ENCODE data around the gene SMTNL1. TPM values are rescaled to one million over a fixed set of nuclear protein-coding genes. Genes with fewer than 3 reads are reported as not detected.

Gene SMTNL1
- total RNA-seq, 4 donors from 2014 or later: not detected

DNA sequence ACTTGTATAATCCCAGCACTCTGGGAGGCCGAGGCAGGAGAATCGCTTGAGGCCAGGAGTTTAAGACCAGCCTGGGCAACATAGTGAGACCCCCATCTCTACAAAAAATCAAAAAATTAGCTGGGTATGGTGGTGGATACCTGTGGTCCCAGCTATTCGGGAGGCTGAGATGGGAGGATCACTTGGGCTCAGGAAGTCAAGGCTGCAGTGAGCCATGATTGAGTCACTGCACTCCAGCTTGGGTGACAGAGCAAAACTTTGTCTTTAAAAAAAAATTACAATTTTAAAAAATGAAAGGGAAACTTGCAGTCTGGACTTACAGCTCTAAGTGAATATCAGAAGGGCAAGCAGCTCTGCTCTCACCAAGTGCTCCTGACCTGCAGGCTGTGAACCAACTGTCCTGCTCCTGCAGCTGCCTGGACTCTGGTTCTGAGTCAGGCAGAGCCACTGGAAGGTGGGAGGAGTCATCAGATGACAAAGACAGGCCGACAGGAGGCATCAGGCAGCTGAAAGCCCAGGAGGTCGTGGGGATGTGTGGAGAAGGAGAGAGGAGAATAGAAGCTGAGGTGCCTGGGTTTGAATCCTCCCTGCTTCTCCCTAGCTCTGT, 9.6 kb downstream of the SMTNL1 start:
- TF ChIP-seq, protein P1, sequence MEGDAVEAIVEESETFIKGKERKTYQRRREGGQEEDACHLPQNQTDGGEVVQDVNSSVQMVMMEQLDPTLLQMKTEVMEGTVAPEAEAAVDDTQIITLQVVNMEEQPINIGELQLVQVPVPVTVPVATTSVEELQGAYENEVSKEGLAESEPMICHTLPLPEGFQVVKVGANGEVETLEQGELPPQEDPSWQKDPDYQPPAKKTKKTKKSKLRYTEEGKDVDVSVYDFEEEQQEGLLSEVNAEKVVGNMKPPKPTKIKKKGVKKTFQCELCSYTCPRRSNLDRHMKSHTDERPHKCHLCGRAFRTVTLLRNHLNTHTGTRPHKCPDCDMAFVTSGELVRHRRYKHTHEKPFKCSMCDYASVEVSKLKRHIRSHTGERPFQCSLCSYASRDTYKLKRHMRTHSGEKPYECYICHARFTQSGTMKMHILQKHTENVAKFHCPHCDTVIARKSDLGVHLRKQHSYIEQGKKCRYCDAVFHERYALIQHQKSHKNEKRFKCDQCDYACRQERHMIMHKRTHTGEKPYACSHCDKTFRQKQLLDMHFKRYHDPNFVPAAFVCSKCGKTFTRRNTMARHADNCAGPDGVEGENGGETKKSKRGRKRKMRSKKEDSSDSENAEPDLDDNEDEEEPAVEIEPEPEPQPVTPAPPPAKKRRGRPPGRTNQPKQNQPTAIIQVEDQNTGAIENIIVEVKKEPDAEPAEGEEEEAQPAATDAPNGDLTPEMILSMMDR (IDR thresholded peaks at IDR 0.05): no peak
- no peak for TF ChIP-seq POLR2A (IDR thresholded peaks at IDR 0.05)
- DNase-seq: peak in 1 of 3 donors; percentile 15

DNA sequence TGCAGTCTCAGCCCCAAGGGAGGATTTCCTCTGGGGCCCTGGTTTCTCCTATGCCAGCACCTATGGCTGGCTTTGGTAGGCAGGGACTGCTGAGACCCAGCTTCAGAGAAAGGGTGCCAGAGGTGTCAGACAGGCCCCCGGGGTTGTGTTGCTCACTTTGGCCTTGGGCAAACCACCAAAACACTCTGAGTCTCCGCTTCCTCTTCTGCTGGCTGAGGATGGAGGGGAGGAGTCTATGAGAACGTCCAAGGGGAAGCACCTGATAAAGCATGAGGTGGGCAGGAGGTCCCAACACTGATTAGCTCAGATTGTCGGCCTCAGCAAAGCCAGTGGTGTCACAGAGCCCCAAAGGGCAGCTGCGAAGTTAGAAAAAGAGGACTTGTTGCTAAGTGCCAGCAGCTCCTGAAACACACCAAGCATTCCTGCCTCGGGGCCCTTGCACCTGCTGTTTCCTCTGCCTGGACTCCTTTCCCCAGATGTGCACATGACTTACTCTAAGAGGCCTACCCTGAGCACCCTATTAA, 10.5 kb downstream of the SMTNL1 start:
- peak; percentile 41 to 60 (median 43) for DNase-seq
- H3K36me3 ChIP-seq: peaks cover 0 to 35% (median 0%) of the 10 kb centered on the region in 3 donors
- no peaks in the 10 kb centered on the region for H3K9me3 ChIP-seq
- H3K27me3 ChIP-seq: no peaks in the 10 kb centered on the region
- no peak overlapping the region for H3K4me3 ChIP-seq
- H3K27ac ChIP-seq: peak overlapping the region in 2 of 4 donors; percentile 51 to 52
- TF ChIP-seq, protein P1 (IDR thresholded peaks at IDR 0.05): no peak
- no peak for TF ChIP-seq POLR2A (IDR thresholded peaks at IDR 0.05)
- H3K4me1 ChIP-seq: peaks cover 0 to 8% (median 0%) of the 10 kb centered on the region in 4 donors

More for the DNA sequence above, 9.6 kb downstream of the SMTNL1 start:
- no peaks in the 10 kb centered on the region for H3K27me3 ChIP-seq
- peaks cover 0 to 8% (median 0%) of the 10 kb centered on the region in 4 donors for H3K4me1 ChIP-seq
- H3K27ac ChIP-seq: peak overlapping the region in 1 of 4 donors; percentile 51
- H3K9me3 ChIP-seq: no peaks in the 10 kb centered on the region
- no peak overlapping the region for H3K4me3 ChIP-seq
- peaks cover 0 to 26% (median 0%) of the 10 kb centered on the region in 3 donors for H3K36me3 ChIP-seq

DNA sequence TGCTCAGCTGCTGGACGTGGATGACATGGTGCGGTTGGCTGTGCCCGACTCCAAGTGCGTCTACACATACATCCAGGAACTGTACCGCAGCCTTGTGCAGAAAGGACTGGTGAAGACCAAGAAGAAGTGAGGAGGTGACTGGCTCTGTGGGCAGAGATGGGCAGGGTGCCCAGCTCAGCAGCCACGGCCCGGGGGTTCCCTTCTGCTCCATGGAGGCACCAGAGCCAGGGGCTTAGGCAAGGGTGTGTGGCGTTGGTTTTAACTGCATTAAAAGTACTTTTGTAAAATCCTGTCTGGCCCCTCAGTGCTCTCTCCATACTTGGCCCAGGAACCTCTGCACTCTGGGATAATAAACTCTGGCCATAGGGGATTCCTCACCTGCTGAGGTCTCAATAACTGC, 12.6 kb downstream of the SMTNL1 start:
- DNase-seq: peak in 1 of 3 donors; percentile 29
- Histone ChIP-seq H3K27ac (no peak overlapping the region), H3K4me1 (peaks cover 0 to 8% (median 0%) of the 10 kb centered on the region in 4 donors), H3K4me3 (no peak overlapping the region), H3K27me3 (no peaks in the 10 kb centered on the region), H3K9me3 (no peaks in the 10 kb centered on the region), H3K36me3 (peaks cover 0 to 56% (median 0%) of the 10 kb centered on the region in 3 donors)
- TF ChIP-seq POLR2A (IDR thresholded peaks at IDR 0.05): no peak
- TF ChIP-seq, protein P1 (IDR thresholded peaks at IDR 0.05): no peak

DNA sequence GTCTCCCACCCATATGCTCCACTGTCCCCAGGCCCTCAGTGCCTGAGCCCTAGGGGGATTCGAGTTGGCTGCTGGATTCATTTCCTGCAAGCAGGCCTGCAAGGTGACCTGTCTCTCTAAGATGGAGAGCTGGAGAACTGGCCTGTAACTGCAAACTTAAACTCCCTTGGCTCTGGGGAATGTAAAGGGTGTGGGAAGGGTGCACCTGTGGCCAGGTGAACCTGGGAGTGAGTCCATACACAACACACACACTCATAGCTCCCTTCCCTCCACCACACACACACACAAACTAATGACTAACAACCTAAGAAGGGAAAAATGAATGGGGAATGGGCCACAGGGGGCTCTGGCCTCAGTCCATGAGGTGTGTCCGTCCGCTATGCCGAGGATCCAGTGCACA, 14.5 kb downstream of the SMTNL1 start:
- peaks cover 0 to 73% (median 0%) of the 10 kb centered on the region in 3 donors for H3K36me3 ChIP-seq
- DNase-seq: no peak
- H3K27ac ChIP-seq: no peak overlapping the region
- no peak for TF ChIP-seq POLR2A (IDR thresholded peaks at IDR 0.05)
- TF ChIP-seq, protein P1 (IDR thresholded peaks at IDR 0.05): no peak
- H3K4me1 ChIP-seq: peaks cover 0 to 8% (median 0%) of the 10 kb centered on the region in 4 donors
- no peaks in the 10 kb centered on the region for H3K27me3 ChIP-seq
- no peaks in the 10 kb centered on the region for H3K9me3 ChIP-seq
- H3K4me3 ChIP-seq: no peak overlapping the region

GRCh38 chr11:57552479-57552878, 15.1 kb downstream of the SMTNL1 start:
- Histone ChIP-seq H3K4me3 (no peak overlapping the region), H3K27ac (no peak overlapping the region), H3K9me3 (no peaks in the 10 kb centered on the region), H3K36me3 (peaks cover 0 to 77% (median 0%) of the 10 kb centered on the region in 3 donors), H3K27me3 (no peaks in the 10 kb centered on the region), H3K4me1 (peaks cover 0 to 3% (median 0%) of the 10 kb centered on the region in 4 donors)
- DNase-seq: no peak
- no peak for TF ChIP-seq POLR2A (IDR thresholded peaks at IDR 0.05)
- TF ChIP-seq, protein P1 (IDR thresholded peaks at IDR 0.05): no peak

Data from Peyer's patch (tissue), 4 donors.